HL-60 (cell line): ENCODE measurements around the gene TGFBR3.

Source experiments
- DNase-seq, 2 experiments: peaks; one replicate each; pipeline ENCODE4 v3.0.0-alpha.2; 2010 to 2020; ENCODE audit warnings: low read depth in 1 of 2, low spot score in 1 of 2
- H3K27ac ChIP-seq: fragments of 250-450 bp; sonication (Bioruptor Pico); replicated peaks from 2 replicates; pipeline ENCODE4 v1.5.1; 2020; ENCODE audit warnings: mild to moderate bottlenecking, moderate library complexity
- H3K27me3 ChIP-seq: fragments of 250-450 bp; sonication (Bioruptor Pico); 2 replicates; pipeline ENCODE4 v1.5.1; 2021; ENCODE audit warnings: mild to moderate bottlenecking, moderate library complexity; ENCODE audit not compliant: insufficient read depth, poor library complexity, severe bottlenecking
- H3K4me3 ChIP-seq: replicated peaks from 2 replicates; pipeline ENCODE4 v1.5.1; 2011; ENCODE audit warnings: mild to moderate bottlenecking, control low read depth, low read length; ENCODE audit not compliant: insufficient read depth
- GABPA ChIP-seq: IDR thresholded peaks from 2 replicates; pipeline ENCODE4 v1.6.1; 2012; ENCODE audit warnings: low read depth
- POLR2AphosphoS5 ChIP-seq: IDR thresholded peaks from 2 replicates; pipeline ENCODE4 v1.6.1; 2012; ENCODE audit warnings: low read depth
- REST ChIP-seq: IDR thresholded peaks from 2 replicates; pipeline ENCODE4 v1.6.1; 2012; ENCODE audit warnings: low read depth; ENCODE audit not compliant: insufficient replicate concordance
- SPI1 ChIP-seq: IDR thresholded peaks from 2 replicates; pipeline ENCODE4 v1.6.1; 2012; ENCODE audit warnings: low read depth, mild to moderate bottlenecking, borderline replicate concordance
- TF ChIP-seq, protein P1 (sequence below): IDR thresholded peaks from one replicate; pipeline ENCODE4 v1.5.1; 2011; ENCODE audit warnings: low read length, control low read depth, inconsistent platforms; ENCODE audit not compliant: insufficient read depth

The TGFBR3 gene

GRCh38 chr1:91750398-91750996 lies 135.5 kb downstream of the TGFBR3 start:
- no peak for DNase-seq
- Histone ChIP-seq H3K27ac (no peak overlapping the region), H3K4me3 (no peak overlapping the region), H3K27me3 (no peaks in the 10 kb centered on the region)
- TF ChIP-seq SPI1 = no peak
- TF ChIP-seq REST = no peak
- no peak for TF ChIP-seq POLR2AphosphoS5
- no peak for TF ChIP-seq GABPA
- TF ChIP-seq, protein P1, sequence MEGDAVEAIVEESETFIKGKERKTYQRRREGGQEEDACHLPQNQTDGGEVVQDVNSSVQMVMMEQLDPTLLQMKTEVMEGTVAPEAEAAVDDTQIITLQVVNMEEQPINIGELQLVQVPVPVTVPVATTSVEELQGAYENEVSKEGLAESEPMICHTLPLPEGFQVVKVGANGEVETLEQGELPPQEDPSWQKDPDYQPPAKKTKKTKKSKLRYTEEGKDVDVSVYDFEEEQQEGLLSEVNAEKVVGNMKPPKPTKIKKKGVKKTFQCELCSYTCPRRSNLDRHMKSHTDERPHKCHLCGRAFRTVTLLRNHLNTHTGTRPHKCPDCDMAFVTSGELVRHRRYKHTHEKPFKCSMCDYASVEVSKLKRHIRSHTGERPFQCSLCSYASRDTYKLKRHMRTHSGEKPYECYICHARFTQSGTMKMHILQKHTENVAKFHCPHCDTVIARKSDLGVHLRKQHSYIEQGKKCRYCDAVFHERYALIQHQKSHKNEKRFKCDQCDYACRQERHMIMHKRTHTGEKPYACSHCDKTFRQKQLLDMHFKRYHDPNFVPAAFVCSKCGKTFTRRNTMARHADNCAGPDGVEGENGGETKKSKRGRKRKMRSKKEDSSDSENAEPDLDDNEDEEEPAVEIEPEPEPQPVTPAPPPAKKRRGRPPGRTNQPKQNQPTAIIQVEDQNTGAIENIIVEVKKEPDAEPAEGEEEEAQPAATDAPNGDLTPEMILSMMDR = no peak

DNA sequence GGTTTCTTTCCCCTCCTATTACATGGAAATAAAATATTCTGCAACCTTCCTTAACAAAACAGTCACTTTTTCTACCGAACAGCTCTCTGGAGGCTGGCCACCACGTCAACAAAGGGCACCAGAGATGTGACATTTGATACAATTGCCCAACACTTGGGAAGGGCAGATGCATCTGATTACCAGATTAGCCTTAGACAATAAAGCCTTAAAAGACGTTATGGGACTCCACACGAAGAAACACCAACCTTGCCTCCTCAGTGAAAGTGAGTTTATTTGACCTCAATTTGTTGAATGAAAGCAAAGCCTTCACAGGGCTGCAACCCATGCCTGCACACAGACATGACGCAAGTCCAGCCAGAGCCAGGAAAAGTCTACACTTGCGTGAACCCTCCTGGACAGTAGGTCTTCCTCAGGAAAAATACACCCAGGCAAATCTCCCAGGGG lies 136.1 kb downstream of the TGFBR3 start:
- H3K27ac ChIP-seq = no peak overlapping the region

DNA sequence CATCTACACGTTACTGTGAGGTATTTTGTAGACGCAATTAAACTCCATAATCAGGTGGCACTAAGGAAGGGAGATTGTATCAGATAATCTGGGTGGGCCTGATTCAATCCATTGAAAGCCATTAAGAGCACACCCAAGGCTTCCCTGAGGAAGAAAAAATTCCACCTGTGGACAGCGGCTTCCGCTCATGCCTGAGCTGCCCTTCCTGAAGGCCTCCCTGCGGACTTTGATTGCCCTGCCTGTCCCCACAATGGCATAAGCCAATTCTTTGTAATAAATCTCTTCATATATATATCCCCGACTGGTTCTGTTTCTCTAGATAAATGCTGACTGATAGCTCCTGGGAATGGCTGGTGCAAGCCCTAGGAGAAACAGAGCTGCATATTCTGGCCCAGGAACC lies 138.3 kb downstream of the TGFBR3 start:
- H3K27ac ChIP-seq = no peak overlapping the region
- H3K27me3 ChIP-seq = no peaks in the 10 kb centered on the region
- DNase-seq = no peak
- H3K4me3 ChIP-seq = no peak overlapping the region
- TF ChIP-seq, protein P1 = no peak
- TF ChIP-seq POLR2AphosphoS5 = no peak
- no peak for TF ChIP-seq GABPA
- no peak for TF ChIP-seq REST
- no peak for TF ChIP-seq SPI1

More for the DNA sequence above, 136.1 kb downstream of the TGFBR3 start:
- H3K27me3 ChIP-seq = no peaks in the 10 kb centered on the region
- no peak for TF ChIP-seq POLR2AphosphoS5
- no peak for TF ChIP-seq GABPA
- TF ChIP-seq, protein P1 = no peak
- TF ChIP-seq SPI1 = no peak
- no peak for TF ChIP-seq REST
- DNase-seq = no peak
- H3K4me3 ChIP-seq = no peak overlapping the region
